Naive B cell (primary cell): ENCODE measurements around the gene POGLUT3. TPM values are rescaled to one million over a fixed set of nuclear protein-coding genes. Genes with fewer than 3 reads are reported as not detected.

Experiments
- polyA plus RNA-seq, 6 donors: library from polyadenylated mRNA; unstranded; fragments of 300-500 nt; fragmentation: Illumina TruSeq; gene quantifications; one replicate each; pipeline ENCODE4 v1.2.3, GENCODE V29; 2021; ENCODE audit warnings: low read depth in 6 of 6

Gene POGLUT3
- polyA plus RNA-seq, 6 donors from 2014 or later = 1.5 to 5.1 (median 3.7) TPM

Other genes with a start within 250 kb of the POGLUT3 start
- gene C11orf65, start 30.9 kb downstream of the POGLUT3 start, polyA plus RNA-seq = 1 to 10 TPM in 4 of 6 donors, under 1 TPM in 1, not detected in 1; 0.48 to 2.4 (median 1.8) TPM
- gene EXPH5, start 95.4 kb upstream of the POGLUT3 start, polyA plus RNA-seq = 1 to 10 TPM in 1 of 6 donors, under 1 TPM in 4, not detected in 1; 0.05 to 1.0 (median 0.31) TPM
- 10 to 100 TPM; 14.0 to 24.2 (median 18.9) TPM for gene DDX10, start 166.7 kb upstream of the POGLUT3 start, polyA plus RNA-seq